Psoas muscle (tissue), 8 donors: ENCODE results near the gene FANCF. TPM values are rescaled to one million over a fixed set of nuclear protein-coding genes. Genes with fewer than 3 reads are reported as not detected.
"Not testable (repeated sequence)": the region's sequence is repeated elsewhere in the genome, so short reads cannot be mapped to it uniquely, and the experiment has no call there.

Experiments
- ATAC-seq, 4 donors: fragments of 200-7000 bp; cut with Tn5 transposase; one replicate each; pipeline ENCODE4 v1.9.1; 2020; ENCODE audit warnings: moderate library complexity in 3 of 4, mild to moderate bottlenecking in 2 of 4
- DNase-seq, 2 donors: peaks; one replicate each; pipeline ENCODE4 v3.0.0-alpha.2; 2020
- H3K27ac ChIP-seq: fragments of 200-600 bp; one replicate; pipeline ENCODE4 v1.8.0; 2022
- H3K27me3 ChIP-seq, 3 donors: fragments of 200-600 bp in 1 of 3; one replicate each; pipeline versions ENCODE4 v1.6.1 to v1.8.0; 2013 to 2022; ENCODE audit warnings: low read length in 2 of 3, mild to moderate bottlenecking in 2 of 3, moderate library complexity in 1 of 3; ENCODE audit not compliant: insufficient read depth in 3 of 3
- H3K36me3 ChIP-seq, 2 donors: fragments of 200-600 bp in 1 of 2; one replicate each; pipeline versions ENCODE4 v1.6.1 to v1.8.0; 2013 to 2022; ENCODE audit warnings: low read depth in 1 of 2, mild to moderate bottlenecking in 1 of 2, moderate library complexity in 1 of 2; ENCODE audit not compliant: insufficient read depth in 1 of 2
- H3K4me1 ChIP-seq: fragments of 200-600 bp; one replicate; pipeline ENCODE4 v1.8.0; 2022
- H3K4me3 ChIP-seq: fragments of 200-600 bp; one replicate; pipeline ENCODE4 v1.8.0; 2022; ENCODE audit warnings: mild to moderate bottlenecking
- H3K9me3 ChIP-seq: fragments of 200-600 bp; one replicate; pipeline ENCODE4 v1.8.0; 2022
- CTCF ChIP-seq: fragments of 200-600 bp; IDR thresholded peaks from one replicate; pipeline ENCODE4 v1.8.0; 2022; ENCODE audit warnings: antibody characterized with exemption
- WGBS, 3 donors: extraction: QIAGEN DNeasy Blood & Tissue Kit; methylation state at CpG; one replicate each; pipeline versions ENCODE4 v1.1.6 to v1.1.7; 2013; 5-methylcytosine and 5-hydroxymethylcytosine counted together
- intact Hi-C, 2 donors: fragments of 100-400 bp; cut with DNase I; formaldehyde crosslinking; loops; one replicate each; pipeline versions ENCODE4 v1.11.0 to v1.14.2; 2022
- polyA plus RNA-seq, 3 donors: library from polyadenylated mRNA; stranded (reverse); fragments of 200-250 nt; gene quantifications; one replicate each; pipeline ENCODE4 v1.2.3, GENCODE V29; 2013
- total RNA-seq, 4 donors: library from RNA; stranded (reverse); fragmentation: NEBNext Ultra II Directional in 2 of 4; extraction: Animal tissue kit (Norgen Biotek cat#: 25700) in 2 of 4; gene quantifications; one replicate each; pipeline versions ENCODE4 v1.2.1 to v1.2.4, GENCODE V29; 2021 to 2023
- donor health status: healthy with polysubstance abuse.
- donor health status: DM: no; HTN: no; CAD: no; lungs with moderate emphysema.
- donor health status: Bipolar disorder and iron deficiency.
- donor health status: healthy.
- donor health status: DM: yes; HTN: yes; CAD: no.
- donor health status: DM: no; HTN: no; CAD: no.
- donor health status: DM: no; HTN: no; CAD: no.
- donor health status: DM: yes; HTN: yes; CAD: no.

FANCF gene
- total and polyA plus RNA-seq, 7 donors = 1.3 to 5.1 (median 1.8) TPM

- Histone ChIP-seq H3K27ac (no peak overlapping the region), H3K36me3 (no peaks in the 10 kb centered on the region), H3K4me3 (no peak overlapping the region), H3K27me3 (no peaks in the 10 kb centered on the region), H3K9me3 (no peaks in the 10 kb centered on the region), H3K4me1 (no peaks in the 10 kb centered on the region)
- WGBS, 3 donors = 86 to 97% (median 87%) methylated on average over 1 of the region's 1 CpG
- intact Hi-C loops = no loop called here
- TF ChIP-seq CTCF = no peak
- DNase-seq = no peak
- ATAC-seq = no peak
These were observed 34.2 kb upstream of the FANCF start for GRCh38 chr11:22659783-22660182.

GRCh38 chr11:22657101-22657694 is 31.6 kb upstream of the FANCF start:
- intact Hi-C loops = no loop called here
- DNase-seq = no peak
- H3K4me1 ChIP-seq = no peaks in the 10 kb centered on the region
- no peak overlapping the region for H3K4me3 ChIP-seq
- no peak for ATAC-seq
- H3K36me3 ChIP-seq = no peaks in the 10 kb centered on the region
- no peaks in the 10 kb centered on the region for H3K9me3 ChIP-seq
- no peak overlapping the region for H3K27ac ChIP-seq
- H3K27me3 ChIP-seq = no peaks in the 10 kb centered on the region
- TF ChIP-seq CTCF = no peak
- WGBS, 3 donors = 50 to 92% (median 74%) methylated on average over 1 of the region's 1 CpG

GRCh38 chr11:22656130-22656529 is 30.5 kb upstream of the FANCF start:
- H3K36me3 ChIP-seq = no peaks in the 10 kb centered on the region

GRCh38 chr11:22652346-22652745 is 26.7 kb upstream of the FANCF start:
- H3K4me1 ChIP-seq, H3K27ac ChIP-seq, ATAC-seq, intact Hi-C loops, H3K9me3 ChIP-seq, H3K4me3 ChIP-seq, H3K36me3 ChIP-seq, H3K27me3 ChIP-seq, DNase-seq: not testable (repeated sequence)
- 83 to 87% (median 85%) methylated on average over 11 to 15 of the region's 15 CpGs for WGBS, 3 donors

More at GRCh38 chr11:22656130-22656529, 30.5 kb upstream of the FANCF start:
- intact Hi-C loops = no loop called here
- no peak for TF ChIP-seq CTCF
- no peaks in the 10 kb centered on the region for H3K4me1 ChIP-seq
- no peak overlapping the region for H3K27ac ChIP-seq
- H3K27me3 ChIP-seq = no peaks in the 10 kb centered on the region
- ATAC-seq = no peak
- H3K9me3 ChIP-seq = no peaks in the 10 kb centered on the region
- no peak overlapping the region for H3K4me3 ChIP-seq
- no peak for DNase-seq

GRCh38 chr11:22641559-22641958 is 15.9 kb upstream of the FANCF start:
- intact Hi-C loops = no loop called here
- no peaks in the 10 kb centered on the region for H3K4me1 ChIP-seq
- TF ChIP-seq CTCF = no peak

More at GRCh38 chr11:22641559-22641958, 15.9 kb upstream of the FANCF start:
- Histone ChIP-seq H3K27me3 (peaks cover 0 to 2% (median 0%) of the 10 kb centered on the region in 3 donors), H3K9me3 (no peaks in the 10 kb centered on the region), H3K36me3 (no peaks in the 10 kb centered on the region), H3K4me3 (no peak overlapping the region), H3K27ac (no peak overlapping the region)
- no peak for ATAC-seq
- DNase-seq = no peak
